HEK293 (cell line): Measurements from ENCODE around the gene APBB2.

Source experiments
- CTCF ChIA-PET: fragments of 350-600 bp; formaldehyde crosslinking; extraction: SDS; loops from one replicate; lab custom pipeline; 2021; ENCODE audit warnings: antibody characterized with exemption; lab: Yijun Ruan, JAX
- POLR2A ChIA-PET: fragments of 300-600 bp; formaldehyde crosslinking; extraction: SDS; loops from one replicate; lab custom pipeline; 2020; ENCODE audit warnings: antibody characterized with exemption, inconsistent platforms; lab: Yijun Ruan, JAX
- H3K27ac ChIP-seq: fragments of 200-500 bp; sonication (Bioruptor generic); 2 replicates; pipeline ENCODE4 v1.5.1; 2014; ENCODE audit warnings: low read depth, low read length, control low read depth, inconsistent platforms; ENCODE audit errors: extremely low read depth
- H3K36me3 ChIP-seq, 2 experiments: fragments of 200-500 bp in 1 of 2; sonication (Bioruptor generic) in 1 of 2; 1 replicate in 1 of 2; 2 replicates in 1 of 2; pipeline ENCODE4 v1.5.1; 2014 to 2017; ENCODE audit warnings: inconsistent platforms in 2 of 2, low read length in 2 of 2; ENCODE audit not compliant: control insufficient read depth in 2 of 2, insufficient read depth in 1 of 2
- H3K4me1 ChIP-seq: fragments of 200-500 bp; sonication (Bioruptor generic); 2 replicates; pipeline ENCODE4 v1.5.1; 2014; ENCODE audit warnings: mild to moderate bottlenecking, low read length, inconsistent platforms; ENCODE audit not compliant: control insufficient read depth, insufficient read depth
- H3K4me3 ChIP-seq: 2 replicates; pipeline ENCODE4 v1.5.1; 2011; ENCODE audit warnings: low read depth, mild to moderate bottlenecking, control low read depth, low read length, moderate library complexity
- H3K9me3 ChIP-seq: fragments of 200-500 bp; sonication (Bioruptor generic); 2 replicates; pipeline ENCODE4 v1.5.1; 2014; ENCODE audit warnings: low read depth, low read length, inconsistent platforms; ENCODE audit not compliant: control insufficient read depth, insufficient read depth
- CTCF ChIP-seq: fragments of 450-650 bp; formaldehyde crosslinking; IDR thresholded peaks from 2 replicates; pipeline ENCODE4 v1.5.1; 2016; ENCODE audit warnings: missing biosample characterization, missing genetic modification characterization
- MYNN ChIP-seq: fragments of 450-650 bp; formaldehyde crosslinking; IDR thresholded peaks from 2 replicates; pipeline ENCODE4 v1.5.1; 2016; ENCODE audit warnings: missing biosample characterization, missing genetic modification characterization, borderline replicate concordance
- SP3 ChIP-seq: fragments of 450-650 bp; formaldehyde crosslinking; IDR thresholded peaks from 2 replicates; pipeline ENCODE4 v1.5.1; 2016; ENCODE audit warnings: missing biosample characterization, missing genetic modification characterization
- ZBTB1 ChIP-seq: fragments of 450-650 bp; formaldehyde crosslinking; IDR thresholded peaks from 2 replicates; pipeline ENCODE4 v1.5.1; 2016; ENCODE audit warnings: missing biosample characterization, missing genetic modification characterization
- ZFP37 ChIP-seq: fragments of 450-650 bp; formaldehyde crosslinking; IDR thresholded peaks from 2 replicates; pipeline ENCODE4 v1.5.1; 2016; ENCODE audit warnings: missing biosample characterization, missing genetic modification characterization
- ZNF175 ChIP-seq: fragments of 450-650 bp; formaldehyde crosslinking; IDR thresholded peaks from 2 replicates; pipeline ENCODE4 v1.5.1; 2016; ENCODE audit warnings: missing biosample characterization, missing genetic modification characterization
- ZNF19 ChIP-seq: fragments of 450-650 bp; formaldehyde crosslinking; IDR thresholded peaks from 2 replicates; pipeline ENCODE4; 2016; ENCODE audit warnings: missing biosample characterization, missing genetic modification characterization, low read depth
- ZNF211 ChIP-seq: fragments of 450-650 bp; formaldehyde crosslinking; IDR thresholded peaks from 2 replicates; pipeline ENCODE4 v1.5.1; 2016; ENCODE audit warnings: low read depth, missing biosample characterization, missing genetic modification characterization
- ZNF214 ChIP-seq: fragments of 450-650 bp; formaldehyde crosslinking; IDR thresholded peaks from 2 replicates; pipeline ENCODE4 v1.5.1; 2017; ENCODE audit warnings: missing biosample characterization, mild to moderate bottlenecking, missing genetic modification characterization, borderline replicate concordance
- ZNF239 ChIP-seq: fragments of 450-650 bp; formaldehyde crosslinking; IDR thresholded peaks from 2 replicates; pipeline ENCODE4 v1.5.1; 2016; ENCODE audit warnings: missing biosample characterization, missing genetic modification characterization
- ZNF24 ChIP-seq: fragments of 450-650 bp; formaldehyde crosslinking; IDR thresholded peaks from 2 replicates; pipeline ENCODE4 v1.5.1; 2016; ENCODE audit warnings: missing biosample characterization, missing genetic modification characterization
- ZNF302 ChIP-seq: fragments of 450-650 bp; formaldehyde crosslinking; IDR thresholded peaks from 2 replicates; pipeline ENCODE4 v1.5.1; 2016; ENCODE audit warnings: missing biosample characterization, missing genetic modification characterization, low read depth
- ZNF324 ChIP-seq: fragments of 450-650 bp; formaldehyde crosslinking; IDR thresholded peaks from 2 replicates; pipeline ENCODE4 v1.5.1; 2016; ENCODE audit warnings: missing biosample characterization, missing genetic modification characterization
- ZNF416 ChIP-seq: fragments of 450-650 bp; formaldehyde crosslinking; IDR thresholded peaks from 2 replicates; pipeline ENCODE4 v1.5.1; 2016; ENCODE audit warnings: missing biosample characterization, missing genetic modification characterization
- ZNF449 ChIP-seq: fragments of 450-650 bp; formaldehyde crosslinking; IDR thresholded peaks from 2 replicates; pipeline ENCODE4 v1.5.1; 2017; ENCODE audit warnings: missing biosample characterization, mild to moderate bottlenecking, missing genetic modification characterization, moderate library complexity
- ZNF596 ChIP-seq: fragments of 450-650 bp; IDR thresholded peaks from 2 replicates; pipeline ENCODE4 v1.5.0; 2018; ENCODE audit warnings: missing biosample characterization, mild to moderate bottlenecking, missing genetic modification characterization, moderate library complexity
- ZNF621 ChIP-seq: fragments of 450-650 bp; formaldehyde crosslinking; IDR thresholded peaks from 2 replicates; pipeline ENCODE4 v1.5.1; 2017; ENCODE audit warnings: missing biosample characterization, missing genetic modification characterization
- ZNF623 ChIP-seq: fragments of 450-650 bp; formaldehyde crosslinking; IDR thresholded peaks from 2 replicates; pipeline ENCODE4 v1.5.1; 2016; ENCODE audit warnings: missing biosample characterization, missing genetic modification characterization
- ZNF707 ChIP-seq: fragments of 450-650 bp; formaldehyde crosslinking; IDR thresholded peaks from 2 replicates; pipeline ENCODE4 v1.5.1; 2016; ENCODE audit warnings: missing biosample characterization, missing genetic modification characterization
- ZNF747 ChIP-seq: fragments of 450-650 bp; formaldehyde crosslinking; IDR thresholded peaks from 2 replicates; pipeline ENCODE4 v1.5.1; 2016; ENCODE audit warnings: missing biosample characterization, missing genetic modification characterization
- TF ChIP-seq, protein P1 (sequence below): fragments of 450-650 bp; IDR thresholded peaks from 2 replicates; pipeline ENCODE4 v1.5.1; 2018; ENCODE audit warnings: missing biosample characterization, missing genetic modification characterization
- TF ChIP-seq, protein P2 (sequence below): fragments of 450-650 bp; formaldehyde crosslinking; IDR thresholded peaks from 2 replicates; pipeline ENCODE4 v1.5.1; 2016; ENCODE audit warnings: missing biosample characterization, missing genetic modification characterization
- TF ChIP-seq, protein P3 (sequence below): fragments of 450-650 bp; formaldehyde crosslinking; IDR thresholded peaks from 2 replicates; pipeline ENCODE4 v1.5.1; 2016; ENCODE audit warnings: missing biosample characterization, missing genetic modification characterization
- TF ChIP-seq, protein P4 (sequence below): fragments of 450-650 bp; formaldehyde crosslinking; IDR thresholded peaks from 2 replicates; pipeline ENCODE4 v1.5.1; 2016; ENCODE audit warnings: missing biosample characterization, missing genetic modification characterization

The APBB2 gene

DNA sequence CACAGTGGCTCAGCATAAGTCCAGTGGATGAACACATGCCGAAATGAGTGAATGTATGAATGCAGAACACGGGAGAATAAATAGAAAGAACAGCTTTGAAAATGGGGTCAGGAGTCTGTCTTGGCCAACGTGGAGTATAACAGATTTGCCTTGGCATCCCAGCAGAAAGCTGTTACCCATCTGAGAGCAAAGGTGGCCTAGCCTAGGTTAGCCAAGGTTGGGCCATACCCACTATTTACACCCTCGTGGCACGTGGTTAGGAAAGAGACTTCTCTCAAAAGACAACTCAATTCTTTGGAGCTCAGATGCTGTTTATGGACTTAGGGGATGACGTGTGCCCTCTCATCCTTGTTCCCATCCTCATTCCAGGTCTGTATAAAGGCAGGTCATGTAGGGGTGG, 337.3 kb downstream of the APBB2 start:
- no peak for TF ChIP-seq ZNF707
- no peak for TF ChIP-seq ZNF621 (tag by site-specific recombination)
- TF ChIP-seq, protein P1, sequence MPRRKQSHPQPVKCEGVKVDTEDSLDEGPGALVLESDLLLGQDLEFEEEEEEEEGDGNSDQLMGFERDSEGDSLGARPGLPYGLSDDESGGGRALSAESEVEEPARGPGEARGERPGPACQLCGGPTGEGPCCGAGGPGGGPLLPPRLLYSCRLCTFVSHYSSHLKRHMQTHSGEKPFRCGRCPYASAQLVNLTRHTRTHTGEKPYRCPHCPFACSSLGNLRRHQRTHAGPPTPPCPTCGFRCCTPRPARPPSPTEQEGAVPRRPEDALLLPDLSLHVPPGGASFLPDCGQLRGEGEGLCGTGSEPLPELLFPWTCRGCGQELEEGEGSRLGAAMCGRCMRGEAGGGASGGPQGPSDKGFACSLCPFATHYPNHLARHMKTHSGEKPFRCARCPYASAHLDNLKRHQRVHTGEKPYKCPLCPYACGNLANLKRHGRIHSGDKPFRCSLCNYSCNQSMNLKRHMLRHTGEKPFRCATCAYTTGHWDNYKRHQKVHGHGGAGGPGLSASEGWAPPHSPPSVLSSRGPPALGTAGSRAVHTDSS (tag by site-specific recombination), result no peak
- TF ChIP-seq MYNN (tag by site-specific recombination), result no peak
- TF ChIP-seq, protein P2, sequence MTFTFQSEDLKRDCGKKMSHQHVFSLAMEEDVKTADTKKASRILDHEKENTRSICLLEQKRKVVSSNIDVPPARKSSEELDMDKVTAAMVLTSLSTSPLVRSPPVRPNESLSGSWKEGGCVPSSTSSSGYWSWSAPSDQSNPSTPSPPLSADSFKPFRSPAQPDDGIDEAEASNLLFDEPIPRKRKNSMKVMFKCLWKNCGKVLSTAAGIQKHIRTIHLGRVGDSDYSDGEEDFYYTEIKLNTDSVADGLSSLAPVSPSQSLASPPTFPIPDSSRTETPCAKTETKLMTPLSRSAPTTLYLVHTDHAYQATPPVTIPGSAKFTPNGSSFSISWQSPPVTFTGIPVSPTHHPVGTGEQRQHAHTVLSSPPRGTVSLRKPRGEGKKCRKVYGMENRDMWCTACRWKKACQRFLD (tag by site-specific recombination), result no peak
- TF ChIP-seq, protein P3, sequence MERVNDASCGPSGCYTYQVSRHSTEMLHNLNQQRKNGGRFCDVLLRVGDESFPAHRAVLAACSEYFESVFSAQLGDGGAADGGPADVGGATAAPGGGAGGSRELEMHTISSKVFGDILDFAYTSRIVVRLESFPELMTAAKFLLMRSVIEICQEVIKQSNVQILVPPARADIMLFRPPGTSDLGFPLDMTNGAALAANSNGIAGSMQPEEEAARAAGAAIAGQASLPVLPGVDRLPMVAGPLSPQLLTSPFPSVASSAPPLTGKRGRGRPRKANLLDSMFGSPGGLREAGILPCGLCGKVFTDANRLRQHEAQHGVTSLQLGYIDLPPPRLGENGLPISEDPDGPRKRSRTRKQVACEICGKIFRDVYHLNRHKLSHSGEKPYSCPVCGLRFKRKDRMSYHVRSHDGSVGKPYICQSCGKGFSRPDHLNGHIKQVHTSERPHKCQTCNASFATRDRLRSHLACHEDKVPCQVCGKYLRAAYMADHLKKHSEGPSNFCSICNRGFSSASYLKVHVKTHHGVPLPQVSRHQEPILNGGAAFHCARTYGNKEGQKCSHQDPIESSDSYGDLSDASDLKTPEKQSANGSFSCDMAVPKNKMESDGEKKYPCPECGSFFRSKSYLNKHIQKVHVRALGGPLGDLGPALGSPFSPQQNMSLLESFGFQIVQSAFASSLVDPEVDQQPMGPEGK (tag by site-specific recombination), result no peak
- TF ChIP-seq ZFP37 (tag by site-specific recombination), result no peak
- no peak for TF ChIP-seq ZNF449
- no peak for TF ChIP-seq ZNF747 (tag by site-specific recombination)
- no peak for TF ChIP-seq SP3 (tag by site-specific recombination)
- no peak for TF ChIP-seq CTCF (tag by site-specific recombination)
- no peak for TF ChIP-seq ZNF596 (tag by site-specific recombination)
- TF ChIP-seq ZNF302 (tag by site-specific recombination), result no peak
- TF ChIP-seq ZNF239 (tag by site-specific recombination), result no peak
- CTCF ChIA-PET, result interaction anchor here (1.0 to 1.5 kb wide), 2 partner anchors 21 to 36 kb away, joined by 4 read pairs; no protein-coding TSS in a partner anchor
- Histone ChIP-seq H3K27ac (no peak overlapping the region), H3K4me3 (no peak overlapping the region), H3K4me1 (no peaks in the 10 kb centered on the region), H3K36me3 (no peaks in the 10 kb centered on the region), H3K9me3 (no peaks in the 10 kb centered on the region)
- POLR2A ChIA-PET, result no interaction called here

DNA sequence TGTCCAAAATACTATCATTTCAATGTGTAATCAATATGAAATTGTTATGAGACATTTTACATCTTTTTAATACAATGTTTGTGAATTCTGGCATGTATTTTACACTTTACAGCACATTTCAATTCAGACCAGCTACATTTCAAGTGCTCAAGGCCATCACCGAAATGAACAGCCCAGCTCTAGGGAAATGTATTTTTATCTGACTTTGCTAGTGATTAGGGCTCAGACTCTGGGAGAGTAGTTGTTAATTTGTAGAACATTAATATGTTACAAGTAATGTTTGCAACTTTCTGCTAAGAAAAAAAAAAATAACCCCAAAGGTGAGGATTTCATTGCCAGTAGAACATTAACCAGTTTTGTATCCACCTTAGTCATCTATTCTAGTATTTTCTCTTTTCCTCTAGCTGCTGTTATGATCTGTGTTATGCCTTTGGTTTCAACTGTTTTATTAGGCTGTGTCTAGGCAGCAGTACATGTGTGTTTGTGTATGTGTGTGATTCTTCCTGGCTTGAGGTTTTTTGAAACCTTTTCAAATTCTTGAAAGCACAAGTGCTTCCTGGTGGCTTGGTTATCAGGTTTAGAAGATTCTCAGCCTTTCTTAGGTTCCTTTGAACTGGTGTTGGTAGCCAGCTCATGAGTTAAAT, 338.7 kb downstream of the APBB2 start:
- CTCF ChIA-PET, result interaction anchor here (1.3 kb wide), 1 partner anchor 34 kb away, joined by 4 read pairs; no protein-coding TSS in a partner anchor
- Histone ChIP-seq H3K27ac (no peak overlapping the region), H3K4me3 (no peak overlapping the region), H3K4me1 (no peaks in the 10 kb centered on the region), H3K36me3 (no peaks in the 10 kb centered on the region), H3K9me3 (no peaks in the 10 kb centered on the region)
- TF ChIP-seq ZNF324 (tag by site-specific recombination) (no peak), ZNF24 (tag by site-specific recombination) (no peak), ZNF19 (tag by site-specific recombination) (no peak), ZNF211 (tag by site-specific recombination) (no peak), ZBTB1 (no peak), ZNF214 (no peak), ZNF623 (tag by site-specific recombination) (no peak), ZNF175 (tag by site-specific recombination) (no peak), ZNF416 (tag by site-specific recombination) (no peak)
- TF ChIP-seq, protein P4, sequence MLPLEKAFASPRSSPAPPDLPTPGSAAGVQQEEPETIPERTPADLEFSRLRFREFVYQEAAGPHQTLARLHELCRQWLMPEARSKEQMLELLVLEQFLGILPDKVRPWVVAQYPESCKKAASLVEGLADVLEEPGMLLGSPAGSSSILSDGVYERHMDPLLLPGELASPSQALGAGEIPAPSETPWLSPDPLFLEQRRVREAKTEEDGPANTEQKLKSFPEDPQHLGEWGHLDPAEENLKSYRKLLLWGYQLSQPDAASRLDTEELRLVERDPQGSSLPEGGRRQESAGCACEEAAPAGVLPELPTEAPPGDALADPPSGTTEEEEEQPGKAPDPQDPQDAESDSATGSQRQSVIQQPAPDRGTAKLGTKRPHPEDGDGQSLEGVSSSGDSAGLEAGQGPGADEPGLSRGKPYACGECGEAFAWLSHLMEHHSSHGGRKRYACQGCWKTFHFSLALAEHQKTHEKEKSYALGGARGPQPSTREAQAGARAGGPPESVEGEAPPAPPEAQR (tag by site-specific recombination), result no peak
- POLR2A ChIA-PET, result no interaction called here
